HG03045 (cell line): ENCODE measurements around the gene ZFAND3.

Experiments used
- ATAC-seq: cut with Tn5 transposase; IDR thresholded peaks from one replicate; pipeline ENCODE4 v1.9.1; 2021; ENCODE audit warnings: mild to moderate bottlenecking, moderate library complexity; ENCODE audit not compliant: unreplicated experiment

Gene ZFAND3

GRCh38 chr6:38146021-38146733 is 326.6 kb downstream of the ZFAND3 start:
- no peak for ATAC-seq

- no peak for ATAC-seq
Measured at GRCh38 chr6:38146734-38147027, 327.2 kb downstream of the ZFAND3 start.

- ATAC-seq = no peak
Measured at GRCh38 chr6:38148606-38149005, 329.1 kb downstream of the ZFAND3 start.

GRCh38 chr6:38149531-38149930 is 330.0 kb downstream of the ZFAND3 start:
- no peak for ATAC-seq

GRCh38 chr6:38150021-38150420 is 330.5 kb downstream of the ZFAND3 start:
- no peak for ATAC-seq

- ATAC-seq = no peak
Measured at GRCh38 chr6:38150681-38151296, 331.3 kb downstream of the ZFAND3 start.

- no peak for ATAC-seq
Measured at GRCh38 chr6:38151580-38152500, 332.3 kb downstream of the ZFAND3 start.

- ATAC-seq = no peak
Measured at GRCh38 chr6:38152620-38153019, 333.1 kb downstream of the ZFAND3 start.

GRCh38 chr6:38153076-38153797 is 333.7 kb downstream of the ZFAND3 start:
- no peak for ATAC-seq

GRCh38 chr6:38153798-38154345 is 334.3 kb downstream of the ZFAND3 start:
- ATAC-seq = no peak

- no peak for ATAC-seq
Measured at GRCh38 chr6:38154731-38155130, 335.2 kb downstream of the ZFAND3 start.

GRCh38 chr6:38155144-38155543 is 335.6 kb downstream of the ZFAND3 start:
- no peak for ATAC-seq

- no peak for ATAC-seq
Measured at GRCh38 chr6:38155621-38156204, 336.2 kb downstream of the ZFAND3 start.

- no peak for ATAC-seq
Measured at GRCh38 chr6:38156818-38157565, 337.5 kb downstream of the ZFAND3 start.

GRCh38 chr6:38157905-38158304 is 338.4 kb downstream of the ZFAND3 start:
- no peak for ATAC-seq

- no peak for ATAC-seq
Measured at GRCh38 chr6:38158762-38159350, 339.3 kb downstream of the ZFAND3 start.

GRCh38 chr6:38159596-38159995 is 340.1 kb downstream of the ZFAND3 start:
- no peak for ATAC-seq

- no peak for ATAC-seq
Measured at GRCh38 chr6:38160831-38161230, 341.3 kb downstream of the ZFAND3 start.

- ATAC-seq = no peak
Measured at GRCh38 chr6:38161331-38161730, 341.8 kb downstream of the ZFAND3 start.
